ENCODE measurements around the gene C1RL. TPM values are rescaled to one million over a fixed set of nuclear protein-coding genes. Genes with fewer than 3 reads are reported as not detected.

The C1RL gene
- total RNA-seq, 1 experiment from 2014 or later = 25.9 TPM

DNA sequence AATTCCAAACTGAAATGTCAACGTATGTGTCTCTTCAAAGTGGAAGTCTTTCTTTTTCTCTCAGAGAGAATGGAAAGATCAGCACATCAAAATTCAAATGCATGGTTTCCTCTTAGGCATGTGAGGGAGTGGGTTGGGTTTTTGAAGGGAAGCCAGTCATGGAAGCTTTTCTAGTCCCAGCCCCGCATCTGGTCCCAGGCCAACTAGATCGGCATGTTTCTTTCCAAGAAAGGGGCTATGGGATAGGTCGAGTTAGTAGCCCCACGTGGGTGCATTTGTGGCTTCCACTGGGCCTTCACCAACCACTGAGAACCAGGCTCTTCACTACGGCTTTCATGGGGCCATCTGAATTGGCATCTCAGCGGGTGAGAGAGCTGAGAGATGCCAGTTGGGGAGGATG, 41.9 kb downstream of the C1RL start (continued):
- TF ChIP-seq, protein P1, sequence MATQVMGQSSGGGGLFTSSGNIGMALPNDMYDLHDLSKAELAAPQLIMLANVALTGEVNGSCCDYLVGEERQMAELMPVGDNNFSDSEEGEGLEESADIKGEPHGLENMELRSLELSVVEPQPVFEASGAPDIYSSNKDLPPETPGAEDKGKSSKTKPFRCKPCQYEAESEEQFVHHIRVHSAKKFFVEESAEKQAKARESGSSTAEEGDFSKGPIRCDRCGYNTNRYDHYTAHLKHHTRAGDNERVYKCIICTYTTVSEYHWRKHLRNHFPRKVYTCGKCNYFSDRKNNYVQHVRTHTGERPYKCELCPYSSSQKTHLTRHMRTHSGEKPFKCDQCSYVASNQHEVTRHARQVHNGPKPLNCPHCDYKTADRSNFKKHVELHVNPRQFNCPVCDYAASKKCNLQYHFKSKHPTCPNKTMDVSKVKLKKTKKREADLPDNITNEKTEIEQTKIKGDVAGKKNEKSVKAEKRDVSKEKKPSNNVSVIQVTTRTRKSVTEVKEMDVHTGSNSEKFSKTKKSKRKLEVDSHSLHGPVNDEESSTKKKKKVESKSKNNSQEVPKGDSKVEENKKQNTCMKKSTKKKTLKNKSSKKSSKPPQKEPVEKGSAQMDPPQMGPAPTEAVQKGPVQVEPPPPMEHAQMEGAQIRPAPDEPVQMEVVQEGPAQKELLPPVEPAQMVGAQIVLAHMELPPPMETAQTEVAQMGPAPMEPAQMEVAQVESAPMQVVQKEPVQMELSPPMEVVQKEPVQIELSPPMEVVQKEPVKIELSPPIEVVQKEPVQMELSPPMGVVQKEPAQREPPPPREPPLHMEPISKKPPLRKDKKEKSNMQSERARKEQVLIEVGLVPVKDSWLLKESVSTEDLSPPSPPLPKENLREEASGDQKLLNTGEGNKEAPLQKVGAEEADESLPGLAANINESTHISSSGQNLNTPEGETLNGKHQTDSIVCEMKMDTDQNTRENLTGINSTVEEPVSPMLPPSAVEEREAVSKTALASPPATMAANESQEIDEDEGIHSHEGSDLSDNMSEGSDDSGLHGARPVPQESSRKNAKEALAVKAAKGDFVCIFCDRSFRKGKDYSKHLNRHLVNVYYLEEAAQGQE (IDR thresholded peaks at IDR 0.05; ENCODE audit: low read depth) = no peak
- no peak for TF ChIP-seq FOSL1 (IDR thresholded peaks at IDR 0.05; ENCODE audit: low read depth)
- no peak for TF ChIP-seq RAD21 (IDR thresholded peaks at IDR 0.05; ENCODE audit: low read depth)
- no peak for TF ChIP-seq POLR2AphosphoS5 (IDR thresholded peaks at IDR 0.05; ENCODE audit: low read depth, low read length)
- no peak for TF ChIP-seq JUND (IDR thresholded peaks at IDR 0.05)
- TF ChIP-seq SP1 (IDR thresholded peaks at IDR 0.05; ENCODE audit: low read depth) = no peak

DNA sequence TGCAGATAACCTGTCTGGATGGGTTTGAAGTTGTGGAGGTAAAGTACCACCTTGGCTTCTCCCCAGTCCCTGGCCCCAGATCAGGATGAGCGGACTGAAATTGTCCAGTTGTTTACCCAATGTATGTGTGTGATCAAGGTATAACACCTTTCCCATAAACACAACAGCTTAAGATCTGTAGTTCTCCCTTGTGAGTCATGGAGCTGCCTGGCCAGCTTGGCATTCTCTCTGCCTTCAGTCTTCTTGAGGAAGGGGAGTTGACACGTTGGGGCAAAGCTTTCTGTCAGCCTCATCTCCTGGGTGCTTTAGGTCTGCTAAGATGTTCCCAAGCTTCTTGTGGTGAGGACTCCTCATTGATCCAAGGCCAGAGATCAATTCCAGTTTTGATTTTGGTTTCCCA, 42.4 kb downstream of the C1RL start:
- intact Hi-C loops (cut with micrococcal nuclease) = no loop called here

More for the DNA sequence above, 42.4 kb downstream of the C1RL start:
- Histone ChIP-seq H3K4me1 (ENCODE audit: control insufficient read depth in 1 of 2, insufficient read depth in 2 of 2, low read length in 2 of 2) (no peaks in the 10 kb centered on the region), H2AFZ (ENCODE audit: low read depth, low read length, poor library complexity, severe bottlenecking) (no peak overlapping the region), H4K20me1 (ENCODE audit: insufficient read depth) (no peaks in the 10 kb centered on the region), H3K9me2 (ENCODE audit: insufficient read depth) (no peaks in the 10 kb centered on the region), H3K4me3 (replicated peaks in 1 of 2; ENCODE audit: low read depth in 1 of 2, low read length in 2 of 2) (no peak overlapping the region), H3K36me3 (ENCODE audit: control insufficient read depth in 1 of 2, insufficient read depth in 2 of 2, low read length in 2 of 2) (no peaks in the 10 kb centered on the region), H3K27ac (ENCODE audit: low read depth, low read length) (no peak overlapping the region), H3K79me2 (ENCODE audit: insufficient read depth, low read length) (no peaks in the 10 kb centered on the region), H3K4me2 (ENCODE audit: low read length) (no peak overlapping the region), H3K9me3 (ENCODE audit: control insufficient read depth in 1 of 2, insufficient read depth in 1 of 2, low read depth in 1 of 2, low read length in 2 of 2) (no peaks in the 10 kb centered on the region), H3K27me3 (ENCODE audit: insufficient read depth, low read length) (no peaks in the 10 kb centered on the region), H3K9ac (ENCODE audit: low read length) (no peak overlapping the region)
- POLR2A ChIA-PET = no interaction called here
- no peak for TF ChIP-seq SIN3A (IDR thresholded peaks at IDR 0.05; ENCODE audit: low read depth)
- no peak for TF ChIP-seq ELF1 (IDR thresholded peaks at IDR 0.05; ENCODE audit: borderline replicate concordance, low read depth)
- no peak for TF ChIP-seq FOSL1 (IDR thresholded peaks at IDR 0.05; ENCODE audit: low read depth)
- no peak for TF ChIP-seq EZH2phosphoT487 (IDR thresholded peaks at IDR 0.05; ENCODE audit: borderline replicate concordance)
- BruUV-seq (replicated peaks) = no TSS peak
- CTCF ChIA-PET = no interaction called here
- no peak for ATAC-seq
- RAD21 ChIA-PET (ENCODE audit: low non-redundant PET in 1 of 2, low total read pairs in 2 of 2, uncharacterized antibody in 2 of 2, unreplicated experiment in 2 of 2) = no interaction called here
- DNase-seq (ENCODE audit: low read depth, low spot score) = no peak
